Measurements from ENCODE around the gene CANX.

- TF ChIP-seq CTCF (IDR thresholded peaks at IDR 0.05) (no peak), EP300 (IDR thresholded peaks at IDR 0.05) (no peak), POLR2A (IDR thresholded peaks at IDR 0.05) (no peak)
These were observed 40.0 kb downstream of the CANX start for GRCh38 chr5:179738742-179739141.

Measured in ovary (tissue), 3 donors.